ES-I3 (cell line): ENCODE measurements around the gene TMEM8B.

Source experiments
- H3K36me3 ChIP-seq: 2 replicates; pipeline ENCODE4 v1.6.1; 2013; ENCODE audit warnings: mild to moderate bottlenecking, low read length, control low read depth, moderate library complexity; ENCODE audit not compliant: insufficient read depth
- H3K4me1 ChIP-seq: 2 replicates; pipeline ENCODE4 v1.6.1; 2013; ENCODE audit warnings: mild to moderate bottlenecking, control low read depth, low read length; ENCODE audit not compliant: insufficient read depth
- H3K9ac ChIP-seq: 2 replicates; pipeline ENCODE4 v1.6.1; 2013; ENCODE audit warnings: low read depth, mild to moderate bottlenecking, low read length, moderate library complexity
- H3K9me3 ChIP-seq: 2 replicates; pipeline ENCODE4 v1.6.1; 2013; ENCODE audit warnings: mild to moderate bottlenecking, low read length, moderate library complexity; ENCODE audit not compliant: control insufficient read depth, insufficient read depth

Gene TMEM8B

GRCh38 chr9:35797311-35798109 is 31.5 kb upstream of the TMEM8B start:
- Histone ChIP-seq H3K4me1 (peaks cover 15% of the 10 kb centered on the region), H3K36me3 (no peaks in the 10 kb centered on the region), H3K9ac (no peak overlapping the region), H3K9me3 (no peaks in the 10 kb centered on the region)

- Histone ChIP-seq H3K9ac (no peak overlapping the region), H3K36me3 (no peaks in the 10 kb centered on the region), H3K9me3 (no peaks in the 10 kb centered on the region), H3K4me1 (peaks cover 12% of the 10 kb centered on the region; the same call in 1 of the 2 replicates)
These were observed 30.2 kb upstream of the TMEM8B start for GRCh38 chr9:35798658-35799374.

GRCh38 chr9:35800530-35800929 is 28.5 kb upstream of the TMEM8B start:
- H3K36me3 ChIP-seq = no peaks in the 10 kb centered on the region
- peaks cover 12% of the 10 kb centered on the region; the same call in 1 of the 2 replicates for H3K4me1 ChIP-seq
- no peaks in the 10 kb centered on the region for H3K9me3 ChIP-seq
- no peak overlapping the region for H3K9ac ChIP-seq

- Histone ChIP-seq H3K4me1 (peaks cover 9% of the 10 kb centered on the region; the same call in 1 of the 2 replicates), H3K9ac (no peak overlapping the region), H3K36me3 (no peaks in the 10 kb centered on the region), H3K9me3 (no peaks in the 10 kb centered on the region)
These were observed 27.5 kb upstream of the TMEM8B start for GRCh38 chr9:35801328-35802128.

- Histone ChIP-seq H3K36me3 (no peaks in the 10 kb centered on the region), H3K4me1 (no peaks in the 10 kb centered on the region), H3K9ac (no peak overlapping the region), H3K9me3 (no peaks in the 10 kb centered on the region)
These were observed 22.9 kb upstream of the TMEM8B start for GRCh38 chr9:35806101-35806500.

GRCh38 chr9:35808433-35808832 is 20.6 kb upstream of the TMEM8B start:
- Histone ChIP-seq H3K36me3 (no peaks in the 10 kb centered on the region), H3K4me1 (no peaks in the 10 kb centered on the region), H3K9me3 (no peaks in the 10 kb centered on the region), H3K9ac (no peak overlapping the region)

- Histone ChIP-seq H3K36me3 (no peaks in the 10 kb centered on the region), H3K9ac (no peak overlapping the region), H3K4me1 (peaks cover 6% of the 10 kb centered on the region), H3K9me3 (no peaks in the 10 kb centered on the region)
These were observed 18.9 kb upstream of the TMEM8B start for GRCh38 chr9:35810122-35810521.

- Histone ChIP-seq H3K36me3 (no peaks in the 10 kb centered on the region), H3K9ac (peak overlapping the region; percentile 47; the same call in 1 of the 2 replicates), H3K9me3 (no peaks in the 10 kb centered on the region), H3K4me1 (peaks cover 6% of the 10 kb centered on the region)
These were observed 17.5 kb upstream of the TMEM8B start for GRCh38 chr9:35811381-35812024.

- peak within 1 kb of the TSS; percentile 47 for H3K9ac ChIP-seq
- H3K36me3 ChIP-seq = no peaks in the 10 kb centered on the region
- peaks cover 6% of the 10 kb centered on the region for H3K4me1 ChIP-seq
- no peaks in the 10 kb centered on the region for H3K9me3 ChIP-seq
These were observed 16.9 kb upstream of the TMEM8B start, which contains the start of gene SPAG8 for GRCh38 chr9:35812025-35812602. TSS of gene SPAG8 (minus strand) at chr9:35812262. CDS start at chr9:35812147, 115 bp downstream.

- Histone ChIP-seq H3K36me3 (no peaks in the 10 kb centered on the region), H3K4me1 (peaks cover 6% of the 10 kb centered on the region), H3K9ac (0 out of 2 replicates have a peak overlapping the region, but pooled peaks have one; percentile 77), H3K9me3 (no peaks in the 10 kb centered on the region)
These were observed 15.5 kb upstream of the TMEM8B start for GRCh38 chr9:35813434-35814105.

GRCh38 chr9:35814106-35814840 is 14.8 kb upstream of the TMEM8B start:
- Histone ChIP-seq H3K4me1 (peaks cover 6% of the 10 kb centered on the region), H3K9me3 (no peaks in the 10 kb centered on the region), H3K9ac (peak overlapping the region; percentile 77), H3K36me3 (no peaks in the 10 kb centered on the region)

- Histone ChIP-seq H3K4me1 (peaks cover 6% of the 10 kb centered on the region), H3K9ac (peak within 1 kb of the TSS; percentile 77), H3K9me3 (no peaks in the 10 kb centered on the region), H3K36me3 (no peaks in the 10 kb centered on the region)
These were observed 14.0 kb upstream of the TMEM8B start, which contains the start of gene HINT2 for GRCh38 chr9:35814841-35815543. TSS of gene HINT2 (minus strand) at chr9:35815042. CDS start at chr9:35814979, 63 bp downstream.
